ENCODE measurements around the gene TEX26.

DNA sequence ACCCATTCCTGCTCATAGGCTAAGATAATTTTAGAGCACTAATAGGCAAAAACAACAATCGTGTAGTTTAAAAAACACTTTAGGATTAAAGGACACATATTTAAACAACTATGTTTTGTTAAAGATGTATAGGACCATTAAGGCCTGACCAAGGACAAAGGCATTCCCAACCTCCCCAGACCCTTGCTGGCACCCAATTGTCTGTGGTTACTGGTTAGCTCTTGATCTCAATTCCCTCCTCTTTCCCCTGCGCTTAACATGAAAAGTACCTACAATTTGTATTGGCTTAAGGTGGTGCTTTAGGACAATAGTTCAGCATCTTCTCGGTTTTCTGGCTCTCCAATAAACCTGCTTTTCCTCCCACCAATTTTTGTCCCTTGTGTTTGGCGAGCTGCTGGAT lies 51.0 kb downstream of the TEX26 start:
- TF ChIP-seq EZH2 (optimal IDR thresholded peaks at IDR 0.05; ENCODE audit: low read depth, low read length) (no peak), EZH2phosphoT487 (IDR thresholded peaks at IDR 0.05; ENCODE audit: low read length) (no peak)

Data from MM.1S (cell line).